ENCODE data around the gene DEPDC5.

DEPDC5 gene

GRCh38 chr22:31896472-31896871, 142.7 kb downstream of the DEPDC5 start:
- DNase-seq = no peak
- no peak for ATAC-seq

- DNase-seq = no peak
- no peak for ATAC-seq
Measured at GRCh38 chr22:31897842-31898805, 144.3 kb downstream of the DEPDC5 start.

DNA sequence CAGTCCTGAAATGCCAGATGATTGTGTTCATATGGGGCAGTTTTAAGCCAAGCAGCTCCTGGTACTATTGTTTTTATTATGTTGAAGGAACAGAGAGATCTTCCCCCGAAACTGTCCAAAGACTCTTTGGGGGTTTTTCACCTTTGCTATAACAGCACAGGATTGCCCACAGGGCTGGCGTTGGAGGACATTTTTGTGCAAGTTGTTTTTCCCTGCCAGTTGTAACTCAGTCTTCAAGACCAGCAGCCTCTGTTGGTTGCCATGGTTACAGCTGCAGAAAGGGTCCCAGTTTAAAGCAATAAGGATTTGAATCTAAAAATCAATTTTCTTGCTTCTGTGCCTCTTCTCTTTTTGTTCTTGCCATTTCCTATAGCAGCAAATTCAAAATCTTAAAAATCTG, 145.1 kb downstream of the DEPDC5 start:
- ATAC-seq = no peak
- DNase-seq = no peak

DNA sequence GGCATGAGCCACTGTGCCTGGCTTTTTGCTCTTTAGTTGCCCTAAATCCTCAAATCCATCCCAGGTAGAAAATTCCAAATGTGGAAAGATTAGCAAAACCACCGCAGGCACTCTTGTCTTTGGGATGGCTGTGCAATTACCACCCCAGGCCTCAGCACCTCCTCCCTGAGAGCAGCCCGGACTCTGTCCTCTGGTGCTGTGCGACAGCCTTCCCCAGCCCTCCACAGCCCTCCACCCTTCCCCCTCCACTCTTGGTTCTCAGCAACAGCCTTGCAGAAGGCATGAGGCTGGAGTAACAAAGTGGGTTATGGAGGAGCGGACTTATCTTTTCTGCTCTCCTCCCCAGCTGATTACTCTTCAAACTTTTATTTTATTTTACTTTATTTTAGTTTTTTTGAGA, 145.8 kb downstream of the DEPDC5 start:
- no peak for DNase-seq
- ATAC-seq = no peak

DNA sequence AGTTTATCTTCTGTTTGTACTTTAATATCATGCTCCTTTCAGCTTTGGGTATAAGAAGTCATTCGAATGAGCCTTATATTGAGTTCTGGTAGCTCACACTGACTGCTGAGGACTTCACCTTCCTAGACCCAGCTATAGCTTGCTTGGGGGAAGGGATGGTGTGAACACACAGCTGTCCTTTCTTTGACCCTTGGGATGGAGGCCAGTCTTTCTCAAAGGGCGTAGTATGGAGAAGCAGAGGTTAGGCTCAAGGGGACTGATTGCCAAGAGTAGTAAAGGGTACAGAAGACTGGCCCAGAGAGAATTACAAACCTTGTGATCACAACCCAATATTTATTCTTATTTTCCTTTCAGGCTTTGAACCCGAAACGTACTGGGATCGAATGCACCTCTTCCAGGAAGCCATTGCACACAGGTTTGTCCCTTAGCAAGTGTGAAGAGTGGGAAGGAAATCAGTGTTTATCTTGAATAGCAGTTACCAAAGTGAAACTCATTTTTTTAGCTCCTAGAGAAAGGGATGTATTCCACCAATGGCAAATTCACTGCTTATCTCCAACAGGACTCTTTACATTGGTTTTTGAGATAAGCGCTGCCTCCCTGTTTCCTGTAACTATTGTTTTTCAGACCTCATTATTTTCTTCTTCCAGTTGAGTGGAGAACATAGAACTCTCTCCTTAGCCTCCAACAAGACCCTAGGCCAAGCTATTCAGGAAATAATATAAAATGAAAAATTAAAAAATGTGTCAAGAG, 147.7 kb downstream of the DEPDC5 start:
- ATAC-seq = no peak
- no peak for DNase-seq

- no peak for DNase-seq
Measured at GRCh38 chr22:31904651-31905050, 150.8 kb downstream of the DEPDC5 start.

DNA sequence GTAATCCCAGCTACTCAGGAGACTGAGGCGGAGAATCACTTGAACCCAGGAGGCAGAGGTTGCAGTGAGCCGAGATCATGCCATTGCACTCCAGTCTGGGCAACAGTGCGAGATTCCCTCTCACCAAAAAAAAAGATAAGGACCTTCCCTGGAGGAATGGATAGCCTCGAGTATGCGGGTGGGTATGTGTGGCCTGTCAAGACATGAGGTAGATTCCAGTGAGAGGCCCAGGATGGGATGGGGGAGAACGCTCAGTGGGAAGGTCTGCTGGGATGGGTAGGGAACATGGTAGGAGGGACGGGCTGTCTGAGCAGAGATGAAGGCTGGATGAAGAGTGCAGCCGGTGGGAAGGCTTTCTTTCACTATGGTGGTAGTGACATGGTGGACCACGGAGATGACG, 151.5 kb downstream of the DEPDC5 start:
- ATAC-seq (no peak), DNase-seq (no peak)

More at GRCh38 chr22:31904651-31905050, 150.8 kb downstream of the DEPDC5 start:
- ATAC-seq = no peak

- DNase-seq (no peak), ATAC-seq (no peak)
Measured at GRCh38 chr22:31906086-31906485, 152.3 kb downstream of the DEPDC5 start.

- DNase-seq (no peak), ATAC-seq (no peak)
Measured at GRCh38 chr22:31906569-31906968, 152.8 kb downstream of the DEPDC5 start.

DNA sequence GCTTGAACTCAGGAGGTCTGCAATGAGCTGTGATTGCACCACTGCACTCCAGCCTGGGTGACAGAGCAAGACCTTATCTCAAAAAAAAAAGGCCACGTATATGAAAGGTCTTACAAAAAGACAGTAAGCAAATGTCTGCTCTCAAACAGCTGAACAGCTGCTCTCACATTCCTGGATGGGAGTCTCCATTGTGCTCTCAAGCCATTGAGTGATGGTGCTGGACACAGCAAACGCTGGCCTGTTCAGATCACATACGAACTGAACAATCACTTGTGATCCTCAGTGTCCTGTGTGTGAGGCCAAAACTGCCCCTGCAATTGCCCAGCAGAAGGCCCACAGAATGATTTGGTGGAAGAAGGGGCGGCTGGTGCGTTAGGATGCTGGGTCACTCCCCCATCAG, 156.2 kb downstream of the DEPDC5 start:
- no peak for DNase-seq
- ATAC-seq = no peak

- DNase-seq (no peak), ATAC-seq (no peak)
Measured at GRCh38 chr22:31911565-31912406, 158.0 kb downstream of the DEPDC5 start.

DNA sequence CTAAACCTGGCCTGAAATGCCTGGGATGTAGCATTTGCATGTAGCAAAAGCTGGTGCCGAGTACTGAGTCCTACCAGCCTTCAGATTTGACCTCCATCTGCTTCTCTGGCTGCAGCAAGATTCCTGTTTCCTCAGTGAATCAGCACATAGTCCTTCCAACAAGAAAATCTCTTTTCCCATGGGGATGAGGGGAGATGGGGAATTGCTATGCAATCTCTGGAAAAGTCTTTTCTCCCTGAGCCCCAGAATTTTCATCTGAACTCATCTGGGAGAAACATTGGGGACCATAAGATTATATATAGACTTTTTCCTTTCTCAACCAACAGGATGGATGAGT, 158.6 kb downstream of the DEPDC5 start:
- no peak for DNase-seq
- no peak for ATAC-seq

- ATAC-seq = no peak
- no peak for DNase-seq
Measured at GRCh38 chr22:31915586-31915985, 161.8 kb downstream of the DEPDC5 start.

GRCh38 chr22:31917227-31917921, 163.6 kb downstream of the DEPDC5 start:
- peak; percentile 10 for DNase-seq
- peak; percentile 65 for ATAC-seq

DNA sequence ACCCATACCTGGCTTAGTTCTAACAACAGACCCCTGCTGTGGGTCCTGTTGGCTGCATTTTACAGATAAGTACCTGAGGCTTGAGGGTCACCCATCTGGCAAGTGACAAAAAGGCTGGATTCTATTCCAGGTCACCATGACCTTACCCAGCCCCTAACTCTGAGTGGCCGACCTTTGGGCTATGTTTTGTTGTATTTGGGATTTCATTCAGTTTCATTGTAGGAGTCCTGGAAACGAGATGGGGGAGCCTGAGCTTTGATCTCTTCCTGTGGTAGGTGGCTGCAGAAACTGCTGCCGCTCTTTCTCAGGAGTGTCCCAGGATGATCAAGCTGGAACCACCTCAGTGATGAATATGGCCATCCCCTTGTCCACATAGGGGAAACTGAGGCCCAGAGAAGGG, 165.9 kb downstream of the DEPDC5 start:
- ATAC-seq (no peak), DNase-seq (no peak)

DNA sequence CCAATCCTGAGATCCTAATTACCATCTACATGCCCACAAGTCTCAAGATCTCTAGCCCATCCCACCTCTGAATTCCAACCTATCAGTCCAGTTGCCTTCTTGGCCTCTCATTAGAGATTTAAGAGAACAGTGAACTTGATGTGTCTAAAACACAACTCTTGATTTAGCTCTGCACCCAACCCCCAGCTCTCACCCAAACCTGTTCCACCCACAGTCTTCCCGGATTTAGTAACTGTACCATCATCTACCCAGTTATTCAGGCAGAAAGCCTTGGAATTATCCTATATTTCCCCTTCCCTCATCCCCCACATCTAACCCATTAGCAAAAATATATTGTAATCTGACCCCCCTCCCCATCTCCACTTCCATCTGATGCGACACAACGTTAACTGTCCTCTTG, 166.5 kb downstream of the DEPDC5 start:
- DNase-seq (no peak), ATAC-seq (no peak)

DNA sequence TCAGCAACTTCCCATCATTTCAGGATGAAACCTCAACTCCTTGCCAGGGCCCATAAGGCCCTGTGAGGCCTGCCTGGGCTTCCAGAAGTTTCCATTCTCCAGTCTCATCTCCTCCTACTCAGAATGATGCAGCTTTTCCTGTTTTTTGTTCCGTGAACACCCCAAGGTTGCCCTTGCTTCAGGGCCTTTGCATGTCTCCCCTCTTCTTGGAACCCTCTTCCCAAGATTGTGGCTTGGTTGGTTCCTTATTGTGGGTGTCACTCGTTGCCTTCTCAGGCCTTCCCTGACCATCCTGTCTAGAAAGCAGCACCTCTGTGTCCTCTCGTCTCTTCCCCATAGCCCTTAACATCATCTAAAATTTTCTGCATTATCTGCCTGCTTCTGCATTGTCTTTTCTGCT, 167.3 kb downstream of the DEPDC5 start:
- DNase-seq (no peak), ATAC-seq (no peak)

DNA sequence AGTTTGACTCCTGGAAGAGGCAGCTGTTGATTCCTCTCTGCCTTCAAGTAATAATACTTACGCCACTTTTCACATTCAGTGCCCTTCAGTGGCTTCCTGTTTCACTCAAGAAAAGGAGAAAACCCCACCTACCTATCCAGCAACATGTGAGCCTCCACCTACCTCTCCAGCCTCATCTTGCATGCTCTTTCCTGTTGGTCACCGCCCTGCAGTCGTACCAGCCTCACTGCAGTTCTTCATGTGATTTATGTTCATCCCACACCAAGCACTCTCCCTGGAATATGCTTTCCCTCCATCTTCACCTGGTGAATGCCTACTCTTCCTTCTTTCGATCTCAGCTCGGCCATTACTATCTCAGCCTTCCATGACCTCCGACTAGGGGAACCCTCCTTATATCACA, 168.7 kb downstream of the DEPDC5 start:
- no peak for ATAC-seq
- no peak for DNase-seq

DNA sequence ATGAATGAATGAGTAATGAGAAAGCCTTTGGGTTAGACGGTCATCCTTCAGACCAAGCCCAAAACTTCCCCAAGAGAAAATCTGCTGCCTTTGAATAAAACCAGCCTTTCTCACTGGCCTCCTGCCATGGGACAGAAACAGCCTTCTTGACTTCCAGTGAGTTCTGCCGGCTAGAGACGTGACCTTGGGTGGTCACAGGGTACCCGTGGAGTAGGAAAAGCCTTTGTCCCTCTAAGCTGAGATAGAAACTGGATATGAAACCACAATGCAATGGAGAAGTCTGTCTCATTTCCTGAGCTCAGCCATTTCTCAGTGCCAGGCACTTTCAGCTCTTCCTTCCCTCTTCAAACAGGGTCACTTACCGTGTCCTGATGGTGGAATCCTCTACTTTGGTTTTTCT, 169.3 kb downstream of the DEPDC5 start:
- no peak for DNase-seq
- ATAC-seq = no peak

GRCh38 chr22:31923747-31924146, 169.9 kb downstream of the DEPDC5 start:
- ATAC-seq (no peak), DNase-seq (no peak)

DNA sequence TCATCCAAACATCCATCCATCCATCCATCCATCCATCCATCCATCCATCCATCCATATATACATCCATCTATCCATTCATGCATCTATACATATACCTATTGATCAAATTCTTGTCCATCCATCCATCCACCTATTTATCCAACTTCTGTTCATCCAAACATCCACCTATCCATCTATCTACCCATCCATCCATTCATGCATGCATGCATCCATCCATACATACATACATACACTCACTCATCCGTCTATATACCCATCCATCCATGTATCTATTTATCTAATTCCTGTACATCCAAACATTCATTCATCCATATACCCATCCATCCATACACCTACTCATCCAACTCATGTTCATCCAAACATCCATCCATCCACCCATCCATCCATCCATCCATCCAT, 171.2 kb downstream of the DEPDC5 start:
- no peak for ATAC-seq
- DNase-seq = no peak

- no peak for ATAC-seq
- DNase-seq = no peak
Measured at GRCh38 chr22:31926024-31926423, 172.2 kb downstream of the DEPDC5 start.
